ENCODE results near the gene GNS. TPM values are rescaled to one million over a fixed set of nuclear protein-coding genes. Genes with fewer than 3 reads are reported as not detected.
A peak's percentile ranks its signal among the peaks of the same experiment; 100 is the strongest.

Gene GNS
- total and polyA plus RNA-seq, 2 of the 13 experiments (the other 11 are each of a cell fraction or from before 2014, with no cell fraction given) = 49.8 to 51.0 TPM

DNA sequence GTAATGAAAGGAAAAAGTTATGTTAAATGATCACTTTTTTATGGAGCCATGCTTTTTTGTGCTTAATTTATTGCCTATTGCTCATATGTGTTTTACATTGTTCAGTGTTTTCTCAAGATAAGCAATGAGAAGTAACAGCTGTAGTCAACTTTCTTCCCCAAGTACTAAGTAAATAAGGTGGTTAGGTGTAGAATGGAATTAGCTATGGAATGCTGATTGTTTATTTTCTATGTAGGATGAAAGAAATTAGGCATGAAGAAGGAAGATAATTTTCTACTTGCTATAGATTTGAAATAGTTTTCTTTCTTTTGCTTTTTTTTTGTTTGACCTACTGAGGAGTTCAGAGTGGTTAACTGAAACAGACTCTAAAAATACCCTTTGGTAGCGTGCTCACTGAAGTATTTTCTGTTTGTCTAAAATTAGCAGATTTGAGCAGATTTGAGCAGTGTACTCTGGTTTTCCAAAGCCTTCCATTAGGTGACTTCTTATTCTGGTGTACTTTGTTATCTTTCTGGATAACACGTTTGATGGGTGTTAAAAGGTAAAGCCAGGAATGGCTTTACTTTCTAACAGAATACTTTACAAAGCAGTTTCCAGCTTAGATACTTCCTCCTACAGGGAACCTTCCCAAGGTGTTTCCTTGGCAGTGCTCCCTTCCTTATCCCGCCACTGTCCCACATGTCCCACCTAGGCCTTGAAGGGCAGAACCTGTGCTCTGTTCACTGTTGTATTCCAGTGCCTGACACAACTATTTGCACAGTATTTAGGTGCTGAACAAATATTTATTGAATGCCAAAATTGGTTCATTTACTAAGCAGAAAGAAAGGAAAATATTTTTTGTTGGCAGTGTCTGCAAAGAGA is 92.9 kb downstream of the GNS start (continued):
- TF ChIP-seq, protein P1, sequence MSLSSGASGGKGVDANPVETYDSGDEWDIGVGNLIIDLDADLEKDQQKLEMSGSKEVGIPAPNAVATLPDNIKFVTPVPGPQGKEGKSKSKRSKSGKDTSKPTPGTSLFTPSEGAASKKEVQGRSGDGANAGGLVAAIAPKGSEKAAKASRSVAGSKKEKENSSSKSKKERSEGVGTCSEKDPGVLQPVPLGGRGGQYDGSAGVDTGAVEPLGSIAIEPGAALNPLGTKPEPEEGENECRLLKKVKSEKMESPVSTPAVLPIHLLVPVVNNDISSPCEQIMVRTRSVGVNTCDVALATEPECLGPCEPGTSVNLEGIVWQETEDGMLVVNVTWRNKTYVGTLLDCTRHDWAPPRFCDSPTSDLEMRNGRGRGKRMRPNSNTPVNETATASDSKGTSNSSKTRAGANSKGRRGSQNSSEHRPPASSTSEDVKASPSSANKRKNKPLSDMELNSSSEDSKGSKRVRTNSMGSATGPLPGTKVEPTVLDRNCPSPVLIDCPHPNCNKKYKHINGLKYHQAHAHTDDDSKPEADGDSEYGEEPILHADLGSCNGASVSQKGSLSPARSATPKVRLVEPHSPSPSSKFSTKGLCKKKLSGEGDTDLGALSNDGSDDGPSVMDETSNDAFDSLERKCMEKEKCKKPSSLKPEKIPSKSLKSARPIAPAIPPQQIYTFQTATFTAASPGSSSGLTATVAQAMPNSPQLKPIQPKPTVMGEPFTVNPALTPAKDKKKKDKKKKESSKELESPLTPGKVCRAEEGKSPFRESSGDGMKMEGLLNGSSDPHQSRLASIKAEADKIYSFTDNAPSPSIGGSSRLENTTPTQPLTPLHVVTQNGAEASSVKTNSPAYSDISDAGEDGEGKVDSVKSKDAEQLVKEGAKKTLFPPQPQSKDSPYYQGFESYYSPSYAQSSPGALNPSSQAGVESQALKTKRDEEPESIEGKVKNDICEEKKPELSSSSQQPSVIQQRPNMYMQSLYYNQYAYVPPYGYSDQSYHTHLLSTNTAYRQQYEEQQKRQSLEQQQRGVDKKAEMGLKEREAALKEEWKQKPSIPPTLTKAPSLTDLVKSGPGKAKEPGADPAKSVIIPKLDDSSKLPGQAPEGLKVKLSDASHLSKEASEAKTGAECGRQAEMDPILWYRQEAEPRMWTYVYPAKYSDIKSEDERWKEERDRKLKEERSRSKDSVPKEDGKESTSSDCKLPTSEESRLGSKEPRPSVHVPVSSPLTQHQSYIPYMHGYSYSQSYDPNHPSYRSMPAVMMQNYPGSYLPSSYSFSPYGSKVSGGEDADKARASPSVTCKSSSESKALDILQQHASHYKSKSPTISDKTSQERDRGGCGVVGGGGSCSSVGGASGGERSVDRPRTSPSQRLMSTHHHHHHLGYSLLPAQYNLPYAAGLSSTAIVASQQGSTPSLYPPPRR (CRISPR knock-in tag; IDR thresholded peaks at IDR 0.05; ENCODE audit: borderline replicate concordance) = no peak
- no peak for TF ChIP-seq HOXA3 (CRISPR knock-in tag; IDR thresholded peaks at IDR 0.05)
- TF ChIP-seq, protein P2, sequence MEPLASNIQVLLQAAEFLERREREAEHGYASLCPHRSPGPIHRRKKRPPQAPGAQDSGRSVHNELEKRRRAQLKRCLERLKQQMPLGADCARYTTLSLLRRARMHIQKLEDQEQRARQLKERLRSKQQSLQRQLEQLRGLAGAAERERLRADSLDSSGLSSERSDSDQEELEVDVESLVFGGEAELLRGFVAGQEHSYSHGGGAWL (CRISPR knock-in tag; IDR thresholded peaks at IDR 0.05) = no peak
- TF ChIP-seq, protein P3, sequence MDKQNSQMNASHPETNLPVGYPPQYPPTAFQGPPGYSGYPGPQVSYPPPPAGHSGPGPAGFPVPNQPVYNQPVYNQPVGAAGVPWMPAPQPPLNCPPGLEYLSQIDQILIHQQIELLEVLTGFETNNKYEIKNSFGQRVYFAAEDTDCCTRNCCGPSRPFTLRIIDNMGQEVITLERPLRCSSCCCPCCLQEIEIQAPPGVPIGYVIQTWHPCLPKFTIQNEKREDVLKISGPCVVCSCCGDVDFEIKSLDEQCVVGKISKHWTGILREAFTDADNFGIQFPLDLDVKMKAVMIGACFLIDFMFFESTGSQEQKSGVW (CRISPR knock-in tag; IDR thresholded peaks at IDR 0.05; ENCODE audit: borderline replicate concordance) = no peak
- TF ChIP-seq RNF2 (conservative IDR thresholded peaks at IDR 0.05; ENCODE audit: low read depth) = no peak
- no peak for TF ChIP-seq DNMT3B (CRISPR knock-in tag; conservative IDR thresholded peaks at IDR 0.05)
- no peak for TF ChIP-seq SMAD1 (CRISPR knock-in tag; IDR thresholded peaks at IDR 0.05; ENCODE audit: borderline replicate concordance, low read depth)
- no peak for TF ChIP-seq ZNF552 (CRISPR knock-in tag; IDR thresholded peaks at IDR 0.05; ENCODE audit: borderline replicate concordance)
- TF ChIP-seq ZNF564 (CRISPR knock-in tag; IDR thresholded peaks at IDR 0.05) = no peak
- no peak for TF ChIP-seq ZNF660 (CRISPR knock-in tag; IDR thresholded peaks at IDR 0.05; ENCODE audit: borderline replicate concordance, low read depth)
- TF ChIP-seq, protein P4, sequence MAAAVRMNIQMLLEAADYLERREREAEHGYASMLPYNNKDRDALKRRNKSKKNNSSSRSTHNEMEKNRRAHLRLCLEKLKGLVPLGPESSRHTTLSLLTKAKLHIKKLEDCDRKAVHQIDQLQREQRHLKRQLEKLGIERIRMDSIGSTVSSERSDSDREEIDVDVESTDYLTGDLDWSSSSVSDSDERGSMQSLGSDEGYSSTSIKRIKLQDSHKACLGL (CRISPR knock-in tag; IDR thresholded peaks at IDR 0.05) = no peak
- TF ChIP-seq TEAD2 (CRISPR knock-in tag; IDR thresholded peaks at IDR 0.05) = no peak
- TF ChIP-seq, protein P5, sequence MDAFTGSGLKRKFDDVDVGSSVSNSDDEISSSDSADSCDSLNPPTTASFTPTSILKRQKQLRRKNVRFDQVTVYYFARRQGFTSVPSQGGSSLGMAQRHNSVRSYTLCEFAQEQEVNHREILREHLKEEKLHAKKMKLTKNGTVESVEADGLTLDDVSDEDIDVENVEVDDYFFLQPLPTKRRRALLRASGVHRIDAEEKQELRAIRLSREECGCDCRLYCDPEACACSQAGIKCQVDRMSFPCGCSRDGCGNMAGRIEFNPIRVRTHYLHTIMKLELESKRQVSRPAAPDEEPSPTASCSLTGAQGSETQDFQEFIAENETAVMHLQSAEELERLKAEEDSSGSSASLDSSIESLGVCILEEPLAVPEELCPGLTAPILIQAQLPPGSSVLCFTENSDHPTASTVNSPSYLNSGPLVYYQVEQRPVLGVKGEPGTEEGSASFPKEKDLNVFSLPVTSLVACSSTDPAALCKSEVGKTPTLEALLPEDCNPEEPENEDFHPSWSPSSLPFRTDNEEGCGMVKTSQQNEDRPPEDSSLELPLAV (CRISPR knock-in tag; conservative IDR thresholded peaks at IDR 0.05; ENCODE audit: low read depth) = no peak
- TF ChIP-seq SIN3A (IDR thresholded peaks at IDR 0.05; ENCODE audit: borderline replicate concordance, low read depth, low read length) = no peak
- TF ChIP-seq, protein P6, sequence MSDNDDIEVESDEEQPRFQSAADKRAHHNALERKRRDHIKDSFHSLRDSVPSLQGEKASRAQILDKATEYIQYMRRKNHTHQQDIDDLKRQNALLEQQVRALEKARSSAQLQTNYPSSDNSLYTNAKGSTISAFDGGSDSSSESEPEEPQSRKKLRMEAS (IDR thresholded peaks at IDR 0.05) = 0 out of 2 replicates have a peak, but pooled peaks have one; percentile 24
- TF ChIP-seq, protein P7, sequence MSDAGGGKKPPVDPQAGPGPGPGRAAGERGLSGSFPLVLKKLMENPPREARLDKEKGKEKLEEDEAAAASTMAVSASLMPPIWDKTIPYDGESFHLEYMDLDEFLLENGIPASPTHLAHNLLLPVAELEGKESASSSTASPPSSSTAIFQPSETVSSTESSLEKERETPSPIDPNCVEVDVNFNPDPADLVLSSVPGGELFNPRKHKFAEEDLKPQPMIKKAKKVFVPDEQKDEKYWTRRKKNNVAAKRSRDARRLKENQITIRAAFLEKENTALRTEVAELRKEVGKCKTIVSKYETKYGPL (CRISPR knock-in tag; IDR thresholded peaks at IDR 0.05) = no peak

All from HepG2 (cell line).